NCI-H460 (cell line): Measurements from ENCODE around the gene PCSK1N. TPM values are rescaled to one million over a fixed set of nuclear protein-coding genes. Genes with fewer than 3 reads are reported as not detected.

Experiments used
- DNase-seq: peaks from one replicate; pipeline ENCODE4 v3.0.0-alpha.2; 2016; ENCODE audit warnings: low read depth; ENCODE audit errors: extremely low read depth
- total RNA-seq: library from RNA; depleted of rRNA; stranded (reverse); fragments of >200 nt; shearing (Covaris generic); gene quantifications from 2 replicates; pipeline ENCODE4 v1.2.3, GENCODE V29; 2014; rRNA removed

Gene PCSK1N
- total RNA-seq, 1 experiment from 2014 or later, result 7.5 TPM

GRCh38 chrX:48792219-48792618 lies 43.2 kb downstream of the PCSK1N start:
- no peak for DNase-seq

DNA sequence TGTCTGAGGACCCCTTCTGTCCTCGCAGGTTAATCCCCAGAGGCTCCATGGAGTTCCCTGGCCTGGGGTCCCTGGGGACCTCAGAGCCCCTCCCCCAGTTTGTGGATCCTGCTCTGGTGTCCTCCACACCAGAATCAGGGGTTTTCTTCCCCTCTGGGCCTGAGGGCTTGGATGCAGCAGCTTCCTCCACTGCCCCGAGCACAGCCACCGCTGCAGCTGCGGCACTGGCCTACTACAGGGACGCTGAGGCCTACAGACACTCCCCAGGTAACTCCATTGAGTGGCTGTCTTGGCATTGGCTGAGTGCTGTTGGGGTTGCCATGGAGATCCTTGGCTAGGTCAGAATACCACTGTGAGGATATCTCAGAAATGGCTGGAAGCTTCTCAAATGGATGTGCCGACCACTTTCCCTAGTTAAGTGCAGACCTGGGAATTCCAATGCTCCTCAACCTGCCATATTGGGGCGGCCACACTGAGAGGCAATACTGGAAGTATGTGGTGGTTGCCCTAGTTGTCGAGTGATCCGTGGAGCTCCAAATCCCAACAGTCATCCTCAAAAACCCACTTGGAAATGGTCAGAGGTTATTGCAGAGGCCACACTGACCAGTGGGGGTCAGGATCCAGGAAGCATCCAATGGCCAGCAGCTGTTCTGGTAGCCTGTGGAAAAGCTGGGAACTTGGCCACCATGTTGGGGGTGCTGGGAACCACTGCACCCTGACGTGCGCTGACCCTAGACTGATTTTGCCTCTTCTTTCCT lies 44.2 kb downstream of the PCSK1N start:
- no peak for DNase-seq

DNA sequence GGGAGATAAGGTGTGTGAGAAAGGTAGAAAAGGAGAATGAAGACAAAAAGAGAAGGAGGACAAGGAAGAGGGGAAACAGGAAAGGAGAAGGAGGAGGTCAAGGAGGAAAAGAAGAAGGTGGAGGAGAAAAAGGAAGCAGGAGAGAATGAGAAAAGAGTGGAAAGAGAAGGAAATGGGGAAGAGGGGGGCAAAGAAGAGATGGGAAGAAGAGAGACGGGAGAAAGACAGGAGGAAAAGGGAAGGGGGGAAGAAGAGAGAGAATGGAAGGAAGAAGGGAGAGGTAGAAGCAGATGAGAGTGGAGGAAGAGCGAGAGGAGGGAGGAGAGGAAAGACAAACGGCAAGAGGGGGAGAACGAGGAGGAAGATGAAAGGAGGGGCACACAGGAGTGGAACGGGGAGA lies 44.9 kb downstream of the PCSK1N start:
- DNase-seq, result no peak

GRCh38 chrX:48789366-48790220 lies 45.8 kb downstream of the PCSK1N start:
- no peak for DNase-seq

GRCh38 chrX:48787505-48788443 lies 47.6 kb downstream of the PCSK1N start:
- no peak for DNase-seq

GRCh38 chrX:48786825-48787504 lies 48.4 kb downstream of the PCSK1N start:
- no peak for DNase-seq

DNA sequence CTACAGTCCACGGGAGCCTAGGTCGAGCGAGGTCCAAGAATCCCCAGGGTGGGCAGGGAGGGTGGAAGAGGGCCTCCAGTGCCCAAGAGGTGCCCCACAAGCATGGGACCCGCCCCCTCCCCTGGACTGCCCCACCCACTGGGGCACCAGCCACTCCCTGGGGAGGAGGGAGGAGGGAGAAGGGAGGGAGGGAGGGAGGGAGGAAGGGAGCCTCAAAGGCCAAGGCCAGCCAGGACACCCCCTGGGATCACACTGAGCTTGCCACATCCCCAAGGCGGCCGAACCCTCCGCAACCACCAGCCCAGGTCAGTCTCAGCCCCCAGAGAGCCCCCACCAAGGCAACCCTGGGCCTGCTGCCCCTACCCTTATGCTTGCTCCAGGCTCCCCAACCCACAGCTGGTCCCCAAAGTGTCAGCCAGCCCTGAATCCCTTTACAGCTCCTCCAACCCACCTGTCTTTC lies 49.0 kb downstream of the PCSK1N start, which contains the start of gene GATA1:
Gene GATA1 (plus strand): TSS at position 250 of the 460 bp plus-strand sequence. CDS start 4,520 bp downstream, outside the sequence.
- DNase-seq, result no peak

GRCh38 chrX:48785540-48786214 lies 49.7 kb downstream of the PCSK1N start:
- DNase-seq, result no peak

DNA sequence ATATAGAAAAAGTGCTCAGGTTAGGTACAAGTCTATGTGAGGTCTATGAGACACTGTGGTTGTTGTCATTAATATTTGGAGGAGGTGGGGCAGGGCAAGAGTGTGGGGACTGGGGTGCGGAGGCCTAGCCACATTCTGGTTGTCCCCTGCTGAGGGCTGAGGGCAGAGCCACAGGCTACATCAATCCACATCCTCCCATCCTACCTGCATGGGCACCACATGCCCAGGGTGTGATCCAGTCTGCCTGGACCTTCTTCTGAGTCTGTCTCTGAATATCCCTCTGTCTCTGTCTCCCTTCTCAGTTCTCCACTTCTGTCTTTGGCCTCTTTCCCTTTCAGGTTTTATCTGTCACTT lies 50.2 kb downstream of the PCSK1N start:
- no peak for DNase-seq

GRCh38 chrX:48784726-48785125 lies 50.7 kb downstream of the PCSK1N start:
- no peak for DNase-seq

GRCh38 chrX:48782795-48783194 lies 52.6 kb downstream of the PCSK1N start:
- no peak for DNase-seq

DNA sequence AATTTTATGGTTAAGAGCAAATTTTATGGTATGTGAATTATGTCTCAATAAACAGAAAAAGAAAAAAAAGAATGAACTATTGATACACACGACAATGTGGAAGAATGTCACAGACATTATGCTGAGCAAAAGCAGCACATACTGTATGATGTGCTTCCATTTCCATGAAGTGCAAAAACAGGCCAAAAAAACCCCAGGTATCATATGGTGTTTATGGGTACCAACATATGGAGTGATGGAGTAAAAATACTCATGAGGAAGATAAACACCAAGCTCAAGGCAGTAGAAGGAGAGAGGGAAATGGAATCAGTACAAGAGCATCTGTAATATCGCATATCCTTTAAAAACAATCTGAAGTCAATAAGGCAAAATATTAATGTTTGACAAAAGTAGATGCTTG lies 53.2 kb downstream of the PCSK1N start:
- DNase-seq, result no peak

GRCh38 chrX:48781705-48782104 lies 53.7 kb downstream of the PCSK1N start:
- no peak for DNase-seq

Other genes with a start within 250 kb of the PCSK1N start
- gene WDR13, start 238.1 kb downstream of the PCSK1N start, total RNA-seq, result 77.2 and 81.0 TPM in 2 replicates
- 0.20 TPM in 1 of 2 replicates, not detected in the other for gene WAS, start 151.8 kb downstream of the PCSK1N start, total RNA-seq
- 9.0 and 9.5 TPM in 2 replicates for gene SUV39H1, start 138.9 kb downstream of the PCSK1N start, total RNA-seq
- not detected in 2 replicates for gene GLOD5, start 73.9 kb downstream of the PCSK1N start, total RNA-seq
- not detected in 2 replicates for gene GATA1, start 49.0 kb downstream of the PCSK1N start, total RNA-seq
- 40.1 and 44.9 TPM in 2 replicates for gene HDAC6, start 33.5 kb downstream of the PCSK1N start, total RNA-seq
- 0.10 TPM in 1 of 2 replicates, not detected in the other for gene ERAS, start 9.1 kb downstream of the PCSK1N start, total RNA-seq
- gene TIMM17B, start 62.2 kb upstream of the PCSK1N start, total RNA-seq, result 82.3 and 102 TPM in 2 replicates
- gene PQBP1, start 62.3 kb upstream of the PCSK1N start, total RNA-seq, result 94.3 and 105 TPM in 2 replicates
- gene SLC35A2, start 76.0 kb upstream of the PCSK1N start, total RNA-seq, result 22.8 and 25.9 TPM in 2 replicates
- gene PIM2, start 83.4 kb upstream of the PCSK1N start, total RNA-seq, result 19.3 and 21.4 TPM in 2 replicates
- 25.5 and 28.6 TPM in 2 replicates for gene OTUD5, start 122.0 kb upstream of the PCSK1N start, total RNA-seq
- 0.58 and 0.72 TPM in 2 replicates for gene KCND1, start 136.2 kb upstream of the PCSK1N start, total RNA-seq
- 31.6 and 33.1 TPM in 2 replicates for gene GRIPAP1, start 166.7 kb upstream of the PCSK1N start, total RNA-seq
- 56.8 and 59.4 TPM in 2 replicates for gene TFE3, start 207.7 kb upstream of the PCSK1N start, total RNA-seq
- 0.22 and 0.52 TPM in 2 replicates for gene CCDC120, start 223.4 kb upstream of the PCSK1N start, total RNA-seq
- gene PRAF2, start 238.4 kb upstream of the PCSK1N start, total RNA-seq, result 8.1 and 11.1 TPM in 2 replicates
- 85.0 and 104 TPM in 2 replicates for gene WDR45, start 244.3 kb upstream of the PCSK1N start, total RNA-seq